GM18909 (cell line): ENCODE measurements around the gene KIFC3.
"Not testable (repeated sequence)": the region's sequence is repeated elsewhere in the genome, so short reads cannot be mapped to it uniquely, and the experiment has no call there.

Experiments
- ATAC-seq: cut with Tn5 transposase; IDR thresholded peaks from one replicate; pipeline ENCODE4 v1.9.1; 2021; ENCODE audit warnings: mild to moderate bottlenecking; ENCODE audit not compliant: unreplicated experiment, poor library complexity

The KIFC3 gene

DNA sequence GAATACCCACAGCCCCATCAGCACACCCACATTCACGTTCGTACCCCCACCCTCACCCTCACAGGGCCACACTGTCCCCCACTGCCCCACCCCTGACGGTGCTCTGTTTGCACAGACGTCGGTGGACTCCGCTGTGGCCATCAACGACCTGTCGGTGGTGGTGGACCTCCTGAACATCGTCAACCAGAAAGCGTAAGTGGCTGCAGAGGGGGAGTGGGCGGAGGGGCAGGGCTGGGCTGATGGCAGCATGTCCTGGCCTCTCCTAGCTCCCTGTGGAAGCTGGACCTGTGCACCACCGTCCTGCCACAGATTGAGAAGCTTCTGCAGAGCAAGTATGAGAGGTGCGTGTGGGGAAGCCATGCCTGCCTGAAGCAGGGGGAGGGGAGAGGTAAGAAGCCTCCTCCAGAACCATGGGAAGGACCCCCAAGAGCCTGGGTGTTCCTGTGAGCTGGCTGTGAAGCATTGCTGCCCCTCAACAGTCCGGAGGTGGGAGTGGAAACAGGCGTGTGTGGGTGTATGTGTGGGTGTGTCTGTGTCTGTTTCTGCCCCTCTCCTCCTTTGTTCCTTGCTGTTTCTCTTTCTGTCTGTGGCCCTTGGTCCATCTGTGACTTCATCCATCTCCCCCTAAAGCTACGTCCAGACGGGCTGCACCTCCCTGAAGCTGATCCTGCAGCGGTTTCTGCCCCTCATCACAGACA lies 46.4 kb downstream of the KIFC3 start:
- ATAC-seq = no peak

DNA sequence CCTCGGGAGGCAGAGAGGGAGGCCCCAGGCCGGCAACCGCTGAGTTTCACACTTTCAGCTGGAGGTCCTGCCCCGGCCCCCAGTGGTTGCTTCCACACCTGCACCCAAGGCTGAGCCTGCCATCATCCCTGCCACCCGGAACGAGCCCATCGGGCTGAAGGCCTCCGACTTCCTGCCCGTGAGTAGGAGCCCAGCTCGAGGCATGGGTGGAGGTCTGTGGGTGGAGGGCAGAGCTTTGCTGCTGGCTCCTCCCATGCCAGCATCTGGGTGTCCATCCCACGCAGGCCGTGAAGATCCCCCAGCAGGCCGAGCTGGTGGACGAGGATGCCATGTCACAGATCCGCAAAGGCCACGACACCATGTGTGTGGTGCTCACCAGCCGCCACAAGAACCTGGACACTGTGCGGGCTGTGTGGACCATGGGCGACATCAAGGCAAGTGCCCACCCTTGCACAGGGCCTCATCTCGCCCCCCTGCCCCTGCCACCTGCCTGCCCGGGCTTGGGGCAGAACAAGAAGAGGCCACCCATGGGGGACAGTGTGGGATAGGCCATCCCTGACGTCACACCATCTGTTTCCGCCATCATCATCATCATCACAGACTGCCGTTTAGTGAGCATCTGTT lies 47.1 kb downstream of the KIFC3 start:
- ATAC-seq = no peak

DNA sequence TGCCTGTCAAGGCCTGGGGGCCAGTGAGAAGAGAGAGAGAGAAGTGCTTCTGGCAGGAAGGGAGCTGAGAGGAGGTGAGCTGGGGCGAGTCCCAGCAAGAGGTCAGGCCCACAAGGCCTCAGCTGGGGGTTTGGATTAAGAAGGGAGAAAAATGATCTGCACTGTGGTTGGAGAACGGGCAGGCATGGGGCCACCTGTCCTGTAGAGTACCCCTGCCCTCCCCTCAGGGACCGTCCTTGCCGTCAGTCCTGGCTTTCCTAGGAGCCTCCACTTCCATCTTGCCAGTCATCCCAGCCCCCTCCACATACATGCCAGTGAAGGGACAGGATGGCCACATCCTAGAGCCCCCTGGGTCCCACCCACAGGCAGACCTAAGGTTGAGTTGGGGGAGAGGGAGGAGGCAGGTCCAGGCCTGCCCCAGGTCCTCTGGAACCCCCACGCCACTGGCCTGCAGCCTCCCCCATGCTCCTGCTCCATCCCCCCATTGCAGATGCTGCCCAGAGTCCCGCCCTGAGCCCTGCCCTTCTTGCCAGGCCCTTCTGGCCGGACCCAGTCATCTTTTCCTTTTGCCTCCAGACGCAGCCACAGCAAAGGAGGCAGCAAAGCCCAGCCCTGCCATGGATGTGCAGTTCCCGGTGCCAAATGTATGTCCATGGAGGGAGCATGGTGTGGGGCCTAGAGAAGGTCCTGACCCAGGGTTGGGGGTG lies 47.8 kb downstream of the KIFC3 start:
- ATAC-seq = no peak

DNA sequence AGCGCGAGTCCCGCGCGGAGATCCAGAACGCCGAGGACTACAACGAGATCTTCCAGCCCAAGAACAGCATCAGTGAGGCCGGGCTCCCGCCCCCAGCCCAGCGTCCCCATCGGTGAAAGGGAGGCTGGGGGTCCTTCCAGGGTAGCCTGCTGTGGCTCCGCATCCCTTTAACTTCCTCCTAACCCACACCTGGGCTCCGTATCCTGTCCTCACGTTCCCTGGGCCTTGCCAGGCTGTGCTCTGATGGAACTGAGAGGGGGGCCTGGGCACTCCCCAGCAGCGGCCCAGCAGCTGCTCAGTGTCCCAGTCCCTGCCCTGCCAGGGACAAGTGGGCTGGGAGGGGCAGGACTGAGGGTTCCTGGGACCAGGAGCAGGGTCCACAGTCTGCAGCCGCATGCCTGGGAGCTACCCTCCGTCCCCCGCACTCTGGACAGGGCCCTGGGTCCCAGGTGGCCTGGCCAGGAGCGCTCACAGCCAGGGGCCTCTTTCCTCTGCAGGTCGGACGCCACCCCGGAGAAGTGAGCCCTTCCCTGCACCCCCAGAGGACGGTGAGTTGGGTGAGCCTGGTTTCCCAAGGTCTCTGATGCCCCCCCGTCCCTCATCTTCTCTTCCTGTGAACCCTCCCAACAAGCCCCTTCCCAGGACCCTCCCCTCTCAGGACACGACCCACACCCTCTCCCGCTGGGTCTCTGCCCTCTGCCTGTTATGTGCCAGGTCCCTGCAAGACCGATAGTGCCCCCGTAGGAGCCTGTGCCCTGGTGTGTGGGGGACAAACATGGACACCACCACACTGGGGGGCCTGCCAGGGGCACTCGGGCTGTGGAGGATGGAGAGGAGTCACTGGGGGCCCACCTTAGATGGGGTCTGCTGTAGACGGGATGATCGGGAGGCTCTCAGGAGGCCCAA lies 48.6 kb downstream of the KIFC3 start:
- no peak for ATAC-seq

DNA sequence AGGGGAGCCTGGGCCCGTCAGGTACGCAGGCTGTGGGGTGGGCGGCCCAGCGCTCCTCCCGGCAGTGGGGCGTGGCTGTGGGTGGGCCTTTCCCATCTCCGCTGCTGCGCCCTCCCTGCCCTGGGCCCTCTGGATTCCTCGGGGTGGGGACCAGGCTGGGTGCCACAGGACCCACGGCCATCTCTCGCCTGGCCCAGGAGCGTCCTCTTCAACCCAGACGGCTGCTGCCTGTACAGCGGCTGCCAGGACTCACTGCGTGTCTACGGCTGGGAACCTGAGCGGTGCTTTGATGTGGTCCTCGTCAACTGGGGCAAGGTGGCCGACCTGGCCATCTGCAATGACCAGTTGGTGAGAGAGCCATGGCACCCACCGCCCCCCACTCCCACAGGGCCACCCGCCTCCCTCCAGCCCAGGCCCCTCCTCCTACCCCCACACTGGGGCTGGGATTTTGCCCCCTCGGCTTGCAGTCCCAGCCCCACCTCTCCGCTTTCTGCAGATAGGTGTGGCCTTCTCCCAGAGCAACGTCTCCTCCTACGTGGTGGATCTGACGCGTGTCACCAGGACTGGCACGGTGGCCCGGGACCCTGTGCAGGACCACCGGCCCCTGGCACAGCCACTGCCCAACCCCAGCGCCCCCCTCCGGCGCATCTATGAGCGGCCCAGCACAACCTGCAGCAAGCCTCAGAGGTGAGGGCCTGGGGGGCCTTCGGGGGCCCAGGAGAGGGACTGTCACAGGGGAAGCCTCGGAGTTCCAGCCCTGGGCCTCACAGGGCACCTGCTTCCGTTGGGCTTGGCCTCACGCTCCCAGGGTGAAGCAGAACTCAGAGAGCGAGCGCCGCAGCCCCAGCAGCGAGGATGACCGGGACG lies 49.5 kb downstream of the KIFC3 start:
- ATAC-seq = no peak

DNA sequence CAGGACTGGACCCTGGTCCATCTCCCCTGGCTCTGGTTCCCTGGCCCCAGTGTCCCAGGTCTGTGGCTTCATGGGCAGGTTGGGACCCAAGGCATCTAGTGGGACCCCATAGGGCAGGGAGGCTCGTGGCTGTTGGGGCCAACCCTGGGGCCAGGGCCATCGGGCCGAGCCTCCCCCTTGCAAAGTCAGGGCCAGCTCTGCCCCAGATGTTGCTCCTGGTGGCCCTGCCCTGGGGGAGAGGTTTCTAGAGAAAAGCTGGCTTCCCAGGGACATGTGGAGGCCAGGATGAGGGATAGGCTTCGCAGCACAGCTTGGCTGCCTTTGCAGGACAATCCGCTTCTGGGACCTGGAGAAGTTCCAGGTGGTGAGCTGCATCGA lies 50.1 kb downstream of the KIFC3 start:
- no peak for ATAC-seq

DNA sequence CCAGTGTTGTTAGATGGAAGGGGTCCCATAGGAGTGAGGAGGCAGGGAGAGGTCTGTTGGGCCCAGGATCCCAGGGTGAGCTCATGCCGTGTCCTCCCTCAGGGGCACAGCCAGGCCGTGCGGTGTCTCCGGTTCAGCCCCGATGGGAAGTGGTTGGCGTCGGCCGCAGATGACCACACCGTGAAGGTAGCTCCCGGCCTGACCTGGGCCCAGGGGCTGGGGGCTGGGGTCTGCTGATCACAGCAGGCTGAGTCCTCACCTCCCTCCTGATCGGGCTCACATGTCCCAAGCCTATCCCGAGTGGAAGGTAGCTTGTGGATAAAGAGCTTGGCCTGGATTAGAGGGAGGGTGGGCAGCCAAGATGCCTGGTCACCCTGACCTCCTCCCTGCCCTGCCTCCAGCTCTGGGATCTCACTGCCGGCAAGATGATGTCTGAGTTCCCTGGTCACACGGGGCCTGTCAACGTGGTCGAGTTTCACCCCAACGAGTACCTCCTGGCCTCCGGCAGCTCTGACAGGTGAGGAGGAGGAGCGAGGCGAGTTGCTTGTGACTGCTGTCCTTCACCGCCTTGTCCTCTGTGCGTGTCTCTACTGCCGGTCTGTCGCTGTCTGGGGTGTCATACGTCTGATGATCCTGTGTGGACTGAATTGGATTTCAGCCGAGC lies 50.6 kb downstream of the KIFC3 start:
- ATAC-seq = no peak

DNA sequence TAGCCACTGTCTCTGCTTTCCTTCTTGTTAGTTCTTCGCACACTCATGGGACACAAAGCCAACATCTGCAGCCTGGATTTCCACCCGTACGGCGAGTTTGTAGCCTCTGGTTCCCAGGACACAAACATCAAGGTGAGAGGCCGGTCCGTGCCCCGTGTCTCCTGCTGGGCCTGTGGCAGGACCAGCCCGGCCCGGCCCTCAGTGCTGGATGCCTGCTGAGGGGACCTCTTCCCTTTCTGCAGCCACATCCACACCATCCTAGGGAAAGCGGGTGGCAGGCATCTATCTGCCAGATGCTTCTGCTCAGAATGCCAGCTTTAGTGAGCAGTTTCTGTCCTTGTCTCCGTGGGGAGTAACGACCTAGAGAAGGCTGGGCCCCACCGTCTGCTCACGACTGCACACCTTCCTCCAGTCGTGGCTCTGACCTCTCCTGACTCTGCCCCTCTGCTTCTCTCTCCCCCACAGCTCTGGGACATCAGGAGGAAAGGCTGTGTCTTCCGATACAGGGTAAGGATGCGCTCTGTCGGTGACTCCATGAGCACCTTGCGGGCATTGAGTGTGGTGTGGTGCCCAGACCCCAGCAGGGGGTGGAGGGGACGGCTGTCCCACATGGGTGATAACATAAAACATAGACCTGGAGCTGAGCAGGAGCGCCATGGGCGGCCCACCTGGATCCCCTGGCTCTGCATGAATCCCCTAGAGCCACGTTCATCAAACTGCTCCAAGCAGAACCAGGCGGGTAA lies 51.3 kb downstream of the KIFC3 start:
- ATAC-seq = no peak

DNA sequence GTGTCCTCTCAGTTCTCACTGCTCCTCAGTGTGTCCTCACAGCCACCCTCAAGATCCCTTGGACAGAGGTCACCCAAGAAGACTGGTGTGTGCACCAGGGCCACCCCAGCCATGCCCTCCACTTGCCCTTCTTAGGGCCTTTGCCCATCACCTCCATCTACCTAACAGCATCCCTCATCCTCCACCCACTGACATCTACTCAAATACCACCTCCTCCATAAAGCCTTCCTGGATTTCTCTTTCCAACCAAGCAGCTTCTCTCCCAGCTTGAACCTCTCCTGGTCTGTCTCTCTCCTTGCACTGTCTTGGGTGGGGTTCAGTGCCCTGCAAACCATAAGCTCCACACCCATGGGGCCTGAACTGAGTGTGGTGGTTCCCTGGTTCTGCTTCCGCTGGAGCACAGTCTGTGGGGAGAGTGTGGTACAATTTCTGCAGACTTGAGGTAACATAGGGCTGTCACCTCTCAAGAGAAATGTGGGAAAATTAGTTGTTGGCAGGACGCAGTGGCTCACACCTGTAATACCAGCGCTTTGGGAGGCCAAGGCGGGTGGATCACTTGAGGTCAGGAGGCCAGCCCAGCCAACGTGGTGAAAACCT lies 52.3 kb downstream of the KIFC3 start:
- no peak for ATAC-seq

DNA sequence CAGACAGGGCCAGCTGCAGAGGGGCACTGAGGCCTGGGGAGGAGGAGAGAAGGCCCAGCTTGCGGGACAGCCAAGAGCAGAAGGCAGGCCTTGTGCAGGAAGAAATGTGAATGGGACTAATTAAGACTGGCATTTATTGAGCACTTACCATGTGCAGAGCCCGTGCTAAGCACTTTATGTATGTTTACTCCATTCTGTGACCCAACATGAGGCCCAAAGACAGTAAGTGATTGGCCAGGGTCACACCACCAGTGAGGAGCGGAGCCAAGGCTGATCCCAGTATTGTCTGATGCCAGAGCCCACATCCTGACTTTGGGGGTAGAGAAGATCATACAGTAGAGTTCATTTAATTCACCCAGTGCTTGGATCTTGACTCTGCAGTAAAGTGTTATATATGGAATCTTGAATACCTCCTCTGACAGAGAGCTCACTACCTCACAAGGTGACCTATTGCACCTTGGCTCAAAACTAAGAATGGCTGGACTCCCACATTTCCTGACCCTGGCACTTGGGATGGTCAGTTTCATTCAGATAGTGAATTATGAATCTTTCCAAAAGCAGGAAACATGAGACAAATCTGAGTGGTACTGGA lies 53.1 kb downstream of the KIFC3 start:
- no peak for ATAC-seq

DNA sequence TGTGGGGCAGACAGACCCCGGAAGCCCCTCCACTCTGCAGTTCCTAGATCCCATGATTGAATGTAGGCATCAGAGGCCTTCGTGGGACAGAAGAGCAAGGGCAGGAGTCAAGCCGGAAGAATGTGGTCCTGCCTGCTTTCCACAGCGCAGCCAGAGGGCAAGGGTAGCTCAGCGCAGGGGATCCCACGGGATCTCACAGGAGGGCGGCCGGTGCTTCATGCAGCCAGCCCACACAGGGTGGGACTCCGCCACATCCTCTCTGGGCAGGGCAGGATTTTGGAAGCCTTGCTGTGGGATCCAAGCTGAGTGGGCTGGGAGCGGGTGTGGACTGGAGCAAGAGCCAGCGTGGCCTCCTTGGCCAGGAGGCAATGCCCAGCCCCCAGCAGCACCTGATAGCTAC lies 53.7 kb downstream of the KIFC3 start:
- ATAC-seq = no peak

DNA sequence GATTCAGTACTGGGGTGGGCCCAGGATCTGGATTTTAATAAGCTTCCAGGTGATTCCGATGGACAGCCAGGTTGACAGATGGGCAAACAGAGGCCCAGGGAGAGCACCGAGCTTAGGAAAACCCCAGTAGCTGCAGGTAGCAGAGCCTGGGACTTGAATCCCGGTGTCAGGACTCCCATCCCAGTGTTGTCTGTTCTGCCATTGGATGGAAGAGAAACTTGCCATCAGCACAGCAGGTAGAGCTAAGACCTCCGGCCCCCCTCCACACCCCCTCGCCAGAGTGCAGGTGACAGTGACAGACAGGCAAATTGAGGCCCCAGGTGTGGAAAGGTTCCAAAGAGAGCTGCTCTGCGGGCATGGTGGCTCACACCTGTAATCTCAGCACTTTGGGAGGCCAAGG lies 54.3 kb downstream of the KIFC3 start:
- no peak for ATAC-seq

DNA sequence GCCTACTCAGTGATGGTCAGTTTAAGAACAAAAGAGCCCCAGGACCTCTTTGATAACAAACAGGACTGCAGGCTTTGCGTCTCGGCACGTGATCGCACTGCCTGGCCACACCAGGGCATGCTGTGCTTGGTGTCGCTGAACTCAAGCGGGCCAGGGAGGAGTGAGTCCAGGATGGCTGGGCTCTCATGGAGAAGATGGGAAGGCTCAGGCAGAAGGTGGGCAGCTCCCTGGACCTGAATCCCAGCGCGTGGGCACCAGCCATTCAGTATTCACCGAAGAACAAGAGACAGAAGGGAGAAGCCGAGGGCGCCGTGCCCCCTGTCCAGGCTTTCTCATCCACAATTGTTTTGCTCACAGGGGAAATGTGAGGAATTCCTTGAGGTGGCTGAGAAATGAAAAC lies 54.8 kb downstream of the KIFC3 start:
- ATAC-seq = no peak

DNA sequence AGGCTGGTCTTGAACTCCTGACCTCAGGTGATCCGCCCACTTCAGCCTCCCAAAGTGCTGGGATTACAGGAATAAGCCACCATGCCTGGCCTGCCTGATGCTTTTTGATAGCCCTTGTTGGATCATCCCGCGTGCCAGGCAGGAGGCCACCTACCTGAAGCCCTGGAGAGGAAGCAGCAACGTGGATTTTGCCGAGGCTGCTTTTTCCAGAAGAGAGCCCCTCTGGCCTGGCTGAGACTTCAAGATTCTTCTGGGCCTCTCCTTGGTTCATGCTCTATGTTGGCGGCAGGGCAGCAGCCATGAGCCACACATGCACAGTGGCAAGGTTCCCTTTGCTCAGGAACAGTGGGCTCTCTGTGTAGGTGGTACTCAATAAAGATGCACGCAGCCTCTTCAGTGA lies 55.2 kb downstream of the KIFC3 start:
- no peak for ATAC-seq

DNA sequence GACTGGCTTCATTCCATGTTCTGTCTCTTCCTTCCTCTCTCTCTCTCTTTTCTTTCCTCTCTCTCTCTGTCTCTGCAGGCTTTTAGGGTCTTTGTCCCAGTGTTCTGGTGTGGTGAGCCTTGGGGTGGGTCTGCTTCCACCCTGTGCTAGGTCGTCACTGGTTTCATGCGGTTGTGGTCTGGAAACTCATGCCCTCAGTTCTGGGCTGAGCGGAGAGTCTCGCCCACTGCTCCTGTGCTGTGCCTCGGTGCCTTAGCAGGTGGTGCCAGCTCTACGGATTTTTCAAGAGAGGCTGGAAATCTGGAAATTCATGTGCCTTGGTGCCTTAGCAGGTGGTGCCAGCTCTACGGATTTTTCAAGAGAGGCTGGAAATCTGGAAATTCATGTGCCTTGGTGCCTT lies 56.0 kb downstream of the KIFC3 start:
- not testable (repeated sequence) for ATAC-seq

DNA sequence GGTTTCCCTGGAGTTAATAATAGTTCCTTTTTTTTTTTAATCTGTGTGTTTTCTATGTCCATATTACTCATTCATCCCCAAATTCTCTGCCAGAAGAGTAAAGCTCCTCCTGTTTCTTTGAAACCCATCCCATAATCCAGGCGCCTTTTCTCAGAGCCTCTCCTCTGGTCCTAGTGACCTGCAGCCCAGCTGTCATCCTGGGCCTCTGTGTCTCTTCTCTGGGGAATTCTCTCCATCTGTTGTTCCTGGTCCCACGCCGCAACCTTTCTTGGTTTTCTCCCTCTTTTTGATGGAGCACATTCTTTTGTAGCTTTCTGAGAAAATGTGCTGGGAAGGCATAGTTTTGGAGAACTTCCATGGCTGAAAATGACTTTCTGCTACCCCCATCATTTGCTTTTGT lies 56.5 kb downstream of the KIFC3 start:
- no peak for ATAC-seq

DNA sequence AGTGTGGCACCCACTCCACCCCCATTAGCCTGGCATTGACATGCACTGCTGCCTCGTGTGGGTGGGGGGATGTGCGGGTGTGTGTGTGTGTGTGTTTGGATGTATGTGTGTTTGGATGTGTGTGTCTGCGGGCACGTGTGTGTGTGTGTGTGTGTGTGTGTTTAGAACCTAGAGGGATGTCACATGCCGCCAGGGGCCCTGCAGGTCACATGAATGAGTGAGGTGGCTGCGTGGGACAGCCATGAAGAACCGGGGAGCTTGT lies 57.7 kb downstream of the KIFC3 start:
- no peak for ATAC-seq
